Epithelial cell of proximal tubule (primary cell): ENCODE measurements around the gene FOXO6. TPM values are rescaled to one million over a fixed set of nuclear protein-coding genes. Genes with fewer than 3 reads are reported as not detected.

Experiments used
- DNase-seq: peaks from one replicate; pipeline ENCODE4 v3.0.0-alpha.2; 2011; ENCODE audit warnings: low read depth
- H3K4me3 ChIP-seq: 2 replicates; pipeline ENCODE4 v1.5.1; 2011; ENCODE audit warnings: low read depth, mild to moderate bottlenecking, low read length
- CTCF ChIP-seq: conservative IDR thresholded peaks from 2 replicates; pipeline ENCODE4 v1.5.1; 2012; ENCODE audit warnings: low read depth, mild to moderate bottlenecking, low read length
- total RNA-seq: library from RNA; depleted of rRNA; stranded (reverse); fragments of >200 nt; gene quantifications from 2 replicates; pipeline ENCODE4 v1.2.3, GENCODE V29; 2015

FOXO6 gene
- total RNA-seq, 1 donor from 2014 or later, result 0.52 TPM

- TF ChIP-seq CTCF, result no peak
- no peak for DNase-seq
- H3K4me3 ChIP-seq, result no peak overlapping the region
These were observed 67.8 kb downstream of the FOXO6 start for GRCh38 chr1:41428738-41429640.

DNA sequence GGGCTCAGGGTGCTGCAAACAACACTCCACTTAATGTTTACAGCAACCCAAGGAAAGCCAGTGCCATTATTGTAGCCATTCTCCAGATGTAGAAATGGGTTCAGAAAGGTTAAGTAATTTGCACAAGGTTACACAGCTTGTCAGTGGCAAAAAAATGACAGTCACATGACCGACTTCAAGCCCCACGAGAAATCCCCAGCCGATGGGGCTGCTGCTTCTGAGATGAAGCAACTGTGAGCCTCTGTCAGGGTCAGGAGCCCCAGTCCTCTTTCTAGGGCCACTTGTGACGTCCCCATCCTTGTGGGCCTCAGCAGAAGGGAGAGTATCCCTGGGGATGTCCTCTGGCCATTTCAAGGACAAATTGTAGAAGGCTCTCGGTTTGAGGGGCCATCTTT, 68.4 kb downstream of the FOXO6 start:
- TF ChIP-seq CTCF, result no peak
- no peak for DNase-seq
- H3K4me3 ChIP-seq, result no peak overlapping the region

DNA sequence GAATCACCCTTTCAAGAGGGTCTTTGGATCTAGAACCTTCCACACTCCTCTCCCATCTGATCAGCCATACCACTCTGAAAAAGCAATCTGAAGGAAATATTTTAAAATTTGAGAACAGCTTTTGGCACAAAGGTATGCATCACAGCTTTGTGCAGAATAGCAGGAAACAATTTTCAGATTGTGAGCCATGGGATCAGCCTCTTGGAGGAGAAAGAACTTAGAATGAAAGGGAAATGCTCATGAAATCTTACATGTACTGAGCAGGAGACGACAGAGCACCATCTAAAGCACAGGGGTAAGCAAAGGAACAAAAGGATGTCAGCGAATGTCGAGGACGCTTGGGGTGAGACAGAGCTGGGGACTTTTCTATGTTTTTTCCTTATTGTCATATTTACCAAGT, 68.8 kb downstream of the FOXO6 start:
- DNase-seq, result no peak
- no peak for TF ChIP-seq CTCF
- H3K4me3 ChIP-seq, result no peak overlapping the region

DNA sequence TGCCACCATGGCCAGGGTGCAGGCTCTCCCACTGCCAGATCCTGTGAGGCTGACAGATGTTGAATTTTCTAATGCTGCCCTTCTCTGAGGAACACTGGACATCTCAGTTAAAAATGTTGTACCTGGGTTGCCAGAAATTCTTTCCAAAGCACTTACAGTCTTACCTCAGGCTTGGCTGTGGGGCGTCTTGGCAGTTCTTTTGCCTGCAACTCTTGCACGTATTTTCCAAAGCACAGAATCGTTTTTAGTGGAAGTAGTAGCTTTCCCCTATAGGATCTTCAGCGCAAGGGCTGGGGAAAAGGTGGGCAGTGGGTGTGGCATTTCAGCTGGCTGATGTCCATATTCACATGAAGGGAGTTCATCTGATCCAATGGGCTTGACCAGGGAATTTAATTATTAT, 69.3 kb downstream of the FOXO6 start:
- no peak for DNase-seq
- no peak for TF ChIP-seq CTCF
- H3K4me3 ChIP-seq, result no peak overlapping the region

GRCh38 chr1:41431490-41432350, 70.5 kb downstream of the FOXO6 start:
- H3K4me3 ChIP-seq, result no peak overlapping the region
- TF ChIP-seq CTCF, result no peak
- DNase-seq, result no peak

Other genes with a start within 250 kb of the FOXO6 start
- 16.7 and 25.5 TPM in 2 replicates for gene SCMH1, start 119.1 kb upstream of the FOXO6 start, total RNA-seq
- 2.2 and 6.3 TPM in 2 replicates for gene EDN2, start 123.2 kb downstream of the FOXO6 start, total RNA-seq